HG03060 (cell line): Measurements from ENCODE around the gene ADAMTS7.
"Not testable (repeated sequence)": the region's sequence is repeated elsewhere in the genome, so short reads cannot be mapped to it uniquely, and the experiment has no call there.

Experiments
- ATAC-seq: cut with Tn5 transposase; IDR thresholded peaks from one replicate; pipeline ENCODE4 v1.9.1; 2021; ENCODE audit warnings: low read depth, moderate number of reproducible peaks; ENCODE audit not compliant: unreplicated experiment

ADAMTS7 gene

DNA sequence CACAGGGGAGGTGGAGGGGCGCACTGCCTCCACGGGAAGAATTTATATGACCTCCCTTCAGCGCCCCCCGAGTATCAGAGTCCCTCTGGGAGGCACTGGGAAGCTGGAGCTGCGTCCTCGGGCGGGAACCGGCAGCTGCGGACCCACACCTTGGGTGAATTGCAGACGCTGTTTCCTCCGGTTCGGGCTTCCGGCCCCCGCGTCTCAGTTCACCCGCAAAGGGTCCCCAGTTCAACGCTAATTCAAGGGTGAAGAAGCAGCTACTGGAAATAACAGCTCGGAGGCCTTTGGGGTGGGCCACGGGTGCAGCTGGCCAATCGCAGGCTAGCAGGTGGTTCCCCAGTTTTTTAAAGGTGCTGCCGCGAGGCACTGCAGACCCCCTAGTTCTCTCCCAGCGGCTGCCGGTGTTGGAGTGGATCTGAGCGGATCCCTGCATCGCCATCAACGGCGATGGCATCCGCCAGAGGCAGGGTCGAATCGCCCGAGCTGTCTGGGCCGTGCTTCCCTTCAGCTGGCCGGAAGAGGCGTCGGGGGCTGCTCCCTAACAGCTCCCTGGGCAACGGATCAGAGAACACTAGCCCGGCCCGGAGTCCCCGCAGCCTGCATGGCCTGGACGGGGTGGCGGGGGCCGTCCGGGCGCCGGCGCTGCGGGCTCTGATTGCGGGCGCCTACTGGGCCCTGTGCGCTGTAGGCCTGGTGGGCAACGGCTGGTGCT lies 19.4 kb upstream of the ADAMTS7 start:
- no peak for ATAC-seq

DNA sequence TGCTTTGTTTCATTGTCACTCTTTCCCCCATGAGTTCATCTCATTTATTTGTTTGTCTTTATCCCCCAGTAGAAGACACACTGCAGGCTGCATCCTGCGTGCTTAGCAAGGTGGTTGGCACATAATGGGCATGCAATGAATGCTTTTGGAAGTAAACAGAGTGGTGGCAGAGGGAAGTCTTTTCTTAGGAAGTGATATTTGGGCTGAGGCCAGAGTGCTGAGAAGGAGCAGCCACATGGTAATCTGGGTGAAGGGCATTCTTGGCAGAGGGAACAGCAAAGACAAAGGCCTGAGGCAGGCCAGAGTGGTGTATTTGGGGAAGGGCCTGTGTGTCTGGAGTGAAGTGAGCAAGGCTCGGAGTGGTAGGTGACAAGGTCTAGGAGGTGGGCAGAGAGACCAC lies 17.7 kb upstream of the ADAMTS7 start:
- no peak for ATAC-seq

DNA sequence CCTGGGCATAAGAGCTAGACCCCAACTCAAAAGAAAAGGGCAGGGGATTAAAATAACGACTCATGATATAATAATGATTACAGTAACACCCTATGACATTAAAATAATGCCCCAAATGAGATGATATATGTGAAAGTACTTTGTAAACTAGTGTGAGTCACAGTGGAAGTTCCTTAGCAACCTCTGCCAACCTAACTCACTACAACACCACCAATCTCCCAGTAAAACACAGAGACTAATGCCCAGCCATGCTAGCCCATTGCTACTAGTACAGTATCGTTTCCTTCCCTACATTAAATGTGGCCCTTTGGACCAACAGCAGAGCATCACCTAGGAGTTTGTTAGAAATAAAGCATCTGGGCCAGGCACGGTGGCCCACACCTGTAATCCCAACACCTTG lies 11.2 kb upstream of the ADAMTS7 start:
- no peak for ATAC-seq

DNA sequence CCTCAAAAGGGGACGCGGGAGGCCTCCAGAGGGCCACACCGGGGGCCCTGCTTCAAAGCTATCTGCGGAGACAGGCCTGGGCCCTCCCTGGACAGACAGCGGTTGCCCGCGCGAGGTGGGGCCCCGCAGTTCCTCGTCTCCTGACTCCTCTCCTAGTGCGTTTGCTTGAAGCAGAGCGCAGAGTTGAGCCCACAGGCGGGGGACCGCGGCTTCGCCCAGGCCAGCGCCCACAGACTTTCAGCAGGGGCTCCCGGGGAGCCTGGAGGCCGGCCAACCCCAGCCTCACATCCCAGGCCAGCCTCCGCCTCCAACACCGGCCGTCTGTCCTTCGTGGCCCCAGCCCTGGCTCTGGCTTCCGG lies 540 bp upstream of the ADAMTS7 start:
- no peak for ATAC-seq

DNA sequence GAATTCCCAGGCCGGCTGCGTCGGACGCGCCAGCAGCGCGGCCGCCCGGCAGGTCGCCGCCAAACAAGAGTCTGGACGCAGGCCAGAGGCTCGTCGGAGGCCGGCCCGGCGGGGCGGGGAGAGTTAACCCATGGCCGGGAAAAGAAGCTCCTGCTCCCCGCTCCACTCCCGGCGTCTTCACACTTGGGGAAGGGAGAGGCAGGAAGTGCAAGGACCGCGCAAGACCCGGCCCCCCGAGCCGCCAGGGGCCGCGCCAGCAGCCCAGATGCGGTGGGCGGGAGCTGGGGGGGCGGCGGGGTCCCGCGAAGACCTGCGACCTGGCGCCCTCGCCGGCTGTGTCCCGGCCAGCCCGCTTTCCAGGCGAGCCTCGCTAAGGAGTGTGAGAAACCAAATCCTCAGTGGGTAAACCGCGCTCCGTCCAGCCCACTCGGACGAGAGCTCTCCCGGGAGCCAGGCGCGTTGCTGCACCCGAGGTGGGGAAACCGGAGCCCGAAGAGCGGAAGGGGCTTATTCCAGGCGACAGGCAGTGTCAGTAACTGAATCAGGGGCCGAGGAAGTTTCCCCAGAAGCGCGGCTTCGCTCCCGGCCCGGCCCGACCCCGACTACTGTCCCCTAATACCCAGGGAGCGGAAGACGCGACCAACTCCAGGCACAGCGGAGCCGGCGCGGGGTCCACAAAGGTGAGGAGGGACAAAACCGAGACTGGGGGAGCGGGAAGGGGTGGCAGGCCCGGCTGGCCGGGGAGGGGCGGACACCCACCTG lies 721 bp downstream of the ADAMTS7 start:
- no peak for ATAC-seq

DNA sequence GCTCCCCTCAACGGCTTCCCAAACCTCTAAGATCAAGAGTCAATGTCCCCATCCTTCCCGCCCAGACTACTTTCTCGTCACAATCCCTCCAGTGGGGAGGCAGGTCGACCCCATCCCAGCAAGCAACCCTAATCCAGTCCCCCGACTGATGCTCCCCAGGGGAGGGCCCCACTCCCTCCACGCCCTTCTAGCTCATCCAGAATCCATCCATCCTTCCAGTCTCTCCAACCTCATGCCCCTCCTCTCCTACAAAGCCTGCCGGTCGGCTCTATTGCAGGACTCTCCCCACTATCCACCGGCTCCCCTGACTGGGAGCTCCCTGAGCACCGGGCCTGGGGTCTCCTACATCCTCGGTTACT lies 1.3 kb downstream of the ADAMTS7 start:
- ATAC-seq, result no peak

DNA sequence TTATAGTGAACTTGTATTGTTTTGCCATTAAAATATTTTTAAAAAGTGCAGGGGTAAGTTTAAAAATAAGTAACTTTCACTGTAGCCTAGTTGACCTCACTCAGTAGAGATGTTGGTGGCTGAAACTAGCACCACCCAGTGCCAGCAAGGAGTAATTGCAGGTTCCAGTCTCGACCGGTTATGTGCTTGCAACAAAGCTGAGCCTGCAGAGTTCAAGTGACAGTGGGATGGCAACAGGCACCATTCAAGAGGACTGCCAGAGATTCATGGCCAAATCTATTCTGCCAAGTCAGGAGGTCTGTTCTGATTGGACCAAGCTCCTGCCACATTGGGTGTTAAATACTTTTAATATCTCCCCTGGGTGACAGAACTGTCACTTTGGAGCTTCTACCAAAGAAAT lies 2.7 kb downstream of the ADAMTS7 start:
- ATAC-seq, result no peak

DNA sequence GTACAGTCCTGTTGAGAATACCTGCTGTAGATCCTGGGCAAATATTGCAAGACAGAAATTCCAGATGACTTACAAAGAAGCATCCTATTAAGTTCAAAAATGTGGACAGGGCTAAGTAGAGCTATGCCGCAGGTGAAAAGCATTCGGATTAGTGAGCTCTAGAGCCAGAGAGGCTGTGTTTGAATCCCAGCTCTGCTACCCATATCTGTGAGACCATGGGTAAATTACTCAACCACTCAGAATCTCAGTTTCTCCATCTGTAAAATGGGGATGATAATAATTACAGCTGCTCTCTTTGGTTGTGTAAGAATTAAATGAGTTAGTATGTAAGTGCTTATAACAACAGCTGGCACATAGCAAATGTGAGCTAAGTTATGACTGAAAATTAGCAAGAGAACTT lies 3.9 kb downstream of the ADAMTS7 start:
- ATAC-seq, result no peak

DNA sequence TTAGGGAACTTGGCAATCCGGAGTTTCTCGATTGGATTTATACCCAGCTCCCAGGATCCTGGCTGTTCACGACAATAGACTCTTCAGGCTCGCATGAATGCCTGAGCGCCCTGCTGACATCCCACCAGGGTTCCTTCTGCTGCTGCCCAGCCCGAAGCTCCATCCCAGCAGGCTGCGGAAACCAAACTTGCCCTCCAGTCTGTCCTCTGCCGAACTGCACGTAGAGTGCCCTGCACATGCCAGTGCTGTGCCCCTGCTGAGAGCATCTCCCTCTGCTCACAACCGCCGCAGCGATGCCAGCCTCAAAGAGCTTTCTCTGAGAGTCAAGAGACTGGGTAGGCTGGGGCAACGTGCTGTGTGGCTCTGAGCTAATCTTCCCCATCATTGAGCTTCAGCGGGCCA lies 6.9 kb downstream of the ADAMTS7 start:
- no peak for ATAC-seq

DNA sequence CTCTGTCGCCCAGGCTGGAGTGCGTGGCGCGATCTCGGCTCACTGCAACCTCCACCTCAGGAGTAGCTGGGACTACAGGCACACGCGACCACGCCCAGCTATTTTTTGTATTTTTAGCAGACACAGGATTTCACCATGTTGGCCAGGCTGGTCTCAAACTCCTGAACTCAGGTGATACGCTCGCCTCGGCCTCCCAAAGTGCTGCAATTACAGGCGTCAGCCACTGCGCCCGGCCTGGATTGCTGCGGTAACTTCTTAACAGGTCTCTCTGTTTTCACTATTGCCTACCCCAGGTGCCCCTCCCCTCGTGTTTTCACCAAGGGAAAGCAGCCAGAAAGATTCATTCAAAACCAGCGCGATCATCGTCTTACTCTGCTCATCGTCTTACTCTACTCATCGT lies 10.5 kb downstream of the ADAMTS7 start:
- no peak for ATAC-seq

DNA sequence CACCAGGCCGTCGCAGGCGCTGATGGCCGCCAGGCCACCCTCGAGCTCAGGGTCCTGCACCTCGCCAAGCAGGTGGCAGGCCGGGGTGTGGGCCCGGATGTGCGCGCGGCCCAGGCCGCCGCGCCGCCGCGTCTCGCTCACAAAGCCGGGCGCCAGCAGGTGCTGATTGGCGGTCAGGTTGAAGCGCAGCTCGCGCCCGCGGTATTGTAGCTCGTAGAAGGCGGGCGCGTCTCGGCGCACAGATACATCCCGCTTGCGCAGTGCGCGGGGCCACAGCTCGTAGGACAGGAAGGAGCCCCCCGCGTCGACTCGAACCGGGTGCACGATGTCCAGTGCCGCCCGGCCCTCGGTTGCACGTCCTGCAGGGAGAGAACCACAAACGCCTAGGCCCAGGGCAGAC lies 11.1 kb downstream of the ADAMTS7 start:
- no peak for ATAC-seq

DNA sequence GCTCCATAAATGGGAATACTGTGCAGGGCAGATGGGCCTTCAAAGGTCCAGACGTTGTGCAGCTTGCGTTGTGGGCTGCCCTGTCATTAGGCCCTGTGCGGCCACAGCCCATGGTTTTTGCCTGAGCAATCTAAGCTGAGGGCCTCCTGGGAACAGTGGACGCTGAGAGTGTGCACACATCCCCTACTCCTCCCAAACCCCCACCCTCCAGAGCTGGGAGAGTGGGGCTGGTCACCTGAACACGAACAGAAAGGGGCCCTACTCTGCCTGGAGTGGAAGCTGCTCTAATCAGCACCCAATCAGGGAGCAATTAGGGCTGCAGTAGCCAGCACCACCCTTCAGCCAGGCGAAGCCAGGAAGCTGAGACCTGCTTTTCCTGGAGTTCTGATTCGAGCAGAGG lies 12.2 kb downstream of the ADAMTS7 start:
- ATAC-seq, result not testable (repeated sequence)

DNA sequence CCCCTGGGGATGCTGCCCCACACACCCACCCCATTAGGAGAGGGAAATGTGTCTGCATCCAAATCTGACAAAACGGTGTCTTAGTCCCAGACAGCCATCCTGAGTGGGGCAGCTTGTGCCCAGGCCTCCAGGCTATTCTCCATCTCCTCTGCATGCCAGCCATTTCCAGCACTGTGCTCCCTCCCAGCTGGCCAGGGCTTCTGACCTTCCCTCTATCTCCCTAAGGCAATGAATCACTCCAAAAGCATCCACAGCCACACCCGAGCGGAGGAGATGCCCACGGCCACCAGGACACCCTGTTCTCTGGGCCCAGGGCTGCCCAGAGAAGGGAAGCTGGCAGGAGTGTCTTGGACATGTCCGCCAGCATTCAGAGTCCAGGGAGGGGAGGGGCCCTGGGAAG lies 12.9 kb downstream of the ADAMTS7 start:
- ATAC-seq, result not testable (repeated sequence)

DNA sequence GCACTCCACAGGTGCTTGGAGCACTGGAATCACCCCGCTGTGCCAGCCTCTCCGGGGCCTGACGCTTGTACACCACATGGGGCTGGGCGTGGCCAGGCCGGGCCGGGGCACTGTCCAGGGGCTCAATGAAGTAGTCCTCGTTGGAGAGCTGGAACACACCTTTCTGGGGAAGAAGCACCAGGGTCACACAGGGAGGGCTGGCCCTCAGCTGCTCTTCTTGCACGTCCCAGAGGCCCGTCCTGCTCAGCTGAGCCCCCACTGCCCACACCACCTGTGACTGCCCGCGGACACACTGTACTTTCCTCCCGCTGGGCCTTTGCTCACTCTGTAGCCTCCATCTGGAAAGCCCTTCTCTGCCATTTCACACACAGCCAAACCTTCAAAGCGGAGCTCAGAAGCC lies 13.3 kb downstream of the ADAMTS7 start:
- no peak for ATAC-seq

DNA sequence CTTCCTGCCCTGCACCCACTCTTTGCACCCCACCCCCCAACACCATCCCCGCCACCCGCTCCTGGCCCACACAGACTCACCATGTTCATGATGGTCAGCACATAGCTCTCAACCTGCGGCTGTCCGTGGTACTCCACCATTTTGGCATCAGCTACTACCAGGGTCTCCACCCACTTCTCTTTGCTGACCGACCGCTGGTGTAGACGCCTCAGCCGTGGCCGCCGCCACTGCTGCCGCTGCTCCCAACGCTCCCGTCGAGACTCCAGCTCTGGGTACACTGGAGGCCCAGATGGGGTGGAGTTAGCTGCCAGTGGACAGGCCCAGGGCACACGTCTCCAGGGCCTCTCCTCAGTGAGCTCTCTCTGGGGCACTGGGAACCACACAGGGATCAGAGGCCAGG lies 14.8 kb downstream of the ADAMTS7 start:
- ATAC-seq, result no peak

DNA sequence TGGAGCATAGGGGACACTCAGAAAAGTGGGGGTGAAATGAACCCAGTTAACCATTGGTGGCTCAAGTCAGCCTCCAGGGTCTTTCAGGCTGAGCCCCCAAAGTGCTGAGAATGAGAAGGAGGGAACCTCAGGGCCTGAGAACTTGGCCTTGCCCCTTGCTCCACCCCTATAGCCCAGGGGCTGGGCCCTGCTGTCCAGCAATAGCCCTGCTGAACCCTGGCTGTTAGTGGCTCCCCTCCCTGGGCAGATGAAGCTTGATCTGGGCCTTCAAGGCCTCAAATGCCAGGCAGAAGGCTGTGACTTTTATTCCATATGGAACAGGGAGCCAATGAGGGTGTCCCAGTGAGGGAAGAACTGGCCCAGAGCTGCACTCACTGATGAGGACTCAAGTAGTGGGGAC lies 16.2 kb downstream of the ADAMTS7 start:
- no peak for ATAC-seq

DNA sequence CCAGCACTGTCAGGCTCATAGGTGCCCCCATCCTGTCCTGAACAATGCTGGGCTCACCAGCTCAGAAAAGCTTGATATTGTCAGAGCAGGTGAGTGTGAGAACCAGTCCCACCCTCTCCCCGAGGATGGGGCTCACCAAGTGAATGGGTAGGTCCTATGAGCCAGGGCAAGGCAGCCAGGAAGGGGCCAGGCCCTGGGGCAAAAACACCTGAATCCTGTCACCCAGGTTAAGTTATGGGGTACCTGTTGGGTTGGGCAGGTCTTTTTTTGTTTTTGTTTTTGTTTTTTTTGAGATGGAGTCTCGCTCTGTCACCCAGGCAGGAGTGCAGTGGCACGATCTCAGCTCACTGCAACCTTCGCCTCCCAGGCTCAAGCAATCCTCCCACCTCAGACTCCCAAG lies 16.8 kb downstream of the ADAMTS7 start:
- not testable (repeated sequence) for ATAC-seq

DNA sequence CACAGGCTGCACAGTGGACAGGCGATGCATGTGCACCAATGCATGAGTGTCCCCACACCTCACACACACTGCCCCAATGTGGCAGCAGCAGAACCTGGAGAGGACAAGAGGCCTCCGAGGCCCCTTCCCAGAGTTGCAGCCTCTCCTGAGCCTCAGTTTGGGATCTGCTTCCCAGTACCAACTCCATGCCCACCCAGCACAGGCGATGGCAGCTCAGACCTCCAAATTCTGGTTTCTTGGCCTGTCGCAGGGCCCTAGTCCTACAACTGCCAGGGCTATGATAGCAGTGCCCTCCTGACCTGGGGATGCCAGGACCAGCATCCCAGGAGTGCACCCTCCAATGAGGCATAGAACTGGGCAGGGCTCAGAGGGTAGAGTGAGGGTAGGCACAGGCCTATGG lies 19.9 kb downstream of the ADAMTS7 start:
- ATAC-seq, result no peak

DNA sequence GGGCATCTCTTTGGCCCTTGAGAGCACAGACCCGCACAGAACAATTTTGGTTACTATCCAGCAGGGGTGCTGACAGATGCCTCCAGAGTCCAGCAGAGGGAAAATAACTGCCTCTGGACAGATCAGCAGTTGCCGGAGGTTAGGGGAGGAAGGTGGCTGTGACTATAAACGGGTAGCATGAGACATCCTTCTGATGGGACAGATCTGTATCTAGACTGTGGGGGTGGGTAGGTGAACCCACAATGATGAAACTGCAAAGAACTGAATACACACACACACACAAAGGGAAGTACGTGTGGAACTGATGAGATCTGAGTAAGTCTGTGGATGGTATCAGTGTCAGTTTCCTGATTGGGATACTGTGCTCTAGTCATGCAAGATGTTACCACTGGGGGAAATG lies 21.2 kb downstream of the ADAMTS7 start:
- no peak for ATAC-seq

DNA sequence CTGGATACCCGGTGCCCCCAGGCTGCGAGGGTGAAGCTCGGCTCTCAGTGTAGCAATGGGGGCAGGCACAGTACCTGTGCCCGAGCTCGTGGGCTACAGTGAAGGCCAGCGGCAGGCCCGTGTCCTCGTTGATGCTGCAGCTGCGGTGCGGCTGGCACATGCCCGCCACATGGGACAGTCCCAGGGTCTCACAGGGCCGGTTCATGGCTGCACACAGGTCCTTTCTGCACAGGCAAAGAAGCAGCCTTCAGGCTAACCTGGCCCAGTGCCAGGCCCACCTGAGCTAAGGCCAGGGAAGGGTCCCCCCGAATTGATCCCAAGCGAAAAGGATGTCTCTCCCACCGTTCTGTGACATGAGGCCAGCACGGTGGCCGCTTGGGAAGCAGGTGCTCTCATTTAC lies 21.6 kb downstream of the ADAMTS7 start:
- no peak for ATAC-seq

DNA sequence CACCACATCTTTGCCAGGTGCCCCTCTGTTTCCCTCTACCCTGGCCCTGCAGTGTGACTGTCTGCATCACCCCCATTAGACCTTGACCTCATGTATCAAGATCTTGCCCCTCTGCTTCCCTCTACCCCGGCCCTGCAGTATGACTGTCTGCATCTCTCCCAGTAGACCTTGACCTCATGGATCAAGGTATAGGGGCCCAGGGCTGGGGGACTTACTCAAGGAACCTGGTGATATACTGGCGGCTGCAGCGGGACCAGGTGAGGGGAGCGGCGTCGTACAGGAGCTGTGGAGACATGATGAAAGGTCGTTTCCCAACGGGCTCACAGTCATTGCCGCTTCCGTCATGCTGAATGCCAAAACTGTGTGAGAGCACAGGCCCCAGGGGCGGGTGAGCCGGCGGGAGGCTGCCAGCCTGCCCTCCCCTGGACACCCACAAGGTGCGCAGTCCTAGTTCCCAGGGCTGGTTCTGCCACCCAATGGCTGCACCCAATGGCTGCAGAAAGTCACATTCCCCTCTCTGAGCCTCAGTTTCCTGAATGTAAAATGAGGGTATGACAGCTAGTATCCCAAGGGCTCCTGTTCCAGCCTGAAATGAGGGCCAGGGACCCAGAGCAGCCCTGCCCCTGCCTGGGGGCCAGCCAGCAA lies 23.1 kb downstream of the ADAMTS7 start:
- no peak for ATAC-seq

DNA sequence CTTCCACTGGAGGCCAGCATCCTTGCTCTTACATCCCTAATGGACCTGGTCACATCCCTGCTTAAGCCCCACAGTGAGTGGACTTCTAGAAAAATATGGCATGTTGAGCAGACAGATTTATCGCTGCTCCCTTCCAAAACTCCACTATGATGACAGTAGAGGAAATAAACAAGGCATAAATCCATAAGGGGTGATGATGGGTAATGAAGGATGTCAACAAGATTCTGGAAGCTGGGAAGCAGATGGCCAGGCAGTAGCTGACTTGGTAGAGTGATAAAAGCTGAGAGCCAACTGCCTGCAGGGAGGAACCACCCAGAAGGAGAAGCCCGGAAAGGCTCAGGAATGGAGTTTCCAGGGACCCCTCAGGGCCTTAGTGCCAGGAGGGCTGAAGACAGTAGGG lies 28.9 kb downstream of the ADAMTS7 start:
- not testable (repeated sequence) for ATAC-seq
